Effector memory CD4-positive, alpha-beta T cell (primary cell): Measurements from ENCODE around the gene DUSP14.

Source experiments
- DNase-seq, 3 donors: peaks; one replicate each; pipeline ENCODE4 v3.0.0-alpha.2; 2020
- H3K27ac ChIP-seq: 2 replicates; pipeline ENCODE4 v1.7.0; 2013; ENCODE audit warnings: mild to moderate bottlenecking, low read length, moderate library complexity; ENCODE audit not compliant: insufficient read depth, poor library complexity, severe bottlenecking
- H3K27me3 ChIP-seq: replicated peaks from 2 replicates; pipeline ENCODE4 v1.7.0; 2013; ENCODE audit warnings: mild to moderate bottlenecking, low read length; ENCODE audit not compliant: insufficient read depth, control insufficient read depth, poor library complexity, severe bottlenecking
- H3K36me3 ChIP-seq: 2 replicates; pipeline ENCODE4 v1.7.0; 2013; ENCODE audit warnings: mild to moderate bottlenecking, low read length, moderate library complexity; ENCODE audit not compliant: control insufficient read depth, insufficient read depth
- H3K4me1 ChIP-seq: 2 replicates; pipeline ENCODE4 v1.7.0; 2013; ENCODE audit warnings: low read length, mild to moderate bottlenecking; ENCODE audit not compliant: control insufficient read depth, insufficient read depth, poor library complexity, severe bottlenecking
- H3K4me3 ChIP-seq: 2 replicates; pipeline ENCODE4 v1.7.0; 2013; ENCODE audit warnings: low read length, low read depth, mild to moderate bottlenecking; ENCODE audit not compliant: insufficient read depth, poor library complexity, severe bottlenecking
- H3K9me3 ChIP-seq: 2 replicates; pipeline ENCODE4 v1.7.0; 2013; ENCODE audit warnings: mild to moderate bottlenecking, low read length, moderate library complexity; ENCODE audit not compliant: control insufficient read depth

The DUSP14 gene

GRCh38 chr17:37513711-37514110 is 24.0 kb downstream of the DUSP14 start:
- no peak for DNase-seq

GRCh38 chr17:37516127-37516571 is 26.5 kb downstream of the DUSP14 start:
- Histone ChIP-seq H3K27ac (no peak overlapping the region), H3K4me3 (no peak overlapping the region), H3K36me3 (peaks cover 75% of the 10 kb centered on the region)

More at GRCh38 chr17:37513711-37514110, 24.0 kb downstream of the DUSP14 start:
- no peak overlapping the region for H3K4me3 ChIP-seq
- H3K36me3 ChIP-seq: peaks cover 52% of the 10 kb centered on the region
- H3K27ac ChIP-seq: no peak overlapping the region
- H3K4me1 ChIP-seq: peaks cover 2% of the 10 kb centered on the region
- no peaks in the 10 kb centered on the region for H3K9me3 ChIP-seq
- no peaks in the 10 kb centered on the region for H3K27me3 ChIP-seq

GRCh38 chr17:37517881-37518280 is 28.2 kb downstream of the DUSP14 start:
- DNase-seq: no peak
- H3K27me3 ChIP-seq: no peaks in the 10 kb centered on the region
- H3K4me3 ChIP-seq: no peak overlapping the region
- H3K27ac ChIP-seq: no peak overlapping the region
- H3K36me3 ChIP-seq: peaks cover 76% of the 10 kb centered on the region
- no peaks in the 10 kb centered on the region for H3K4me1 ChIP-seq
- H3K9me3 ChIP-seq: no peaks in the 10 kb centered on the region

More at GRCh38 chr17:37516127-37516571, 26.5 kb downstream of the DUSP14 start:
- DNase-seq: no peak
- Histone ChIP-seq H3K9me3 (no peaks in the 10 kb centered on the region), H3K4me1 (no peaks in the 10 kb centered on the region), H3K27me3 (no peaks in the 10 kb centered on the region)

GRCh38 chr17:37518826-37519225 is 29.1 kb downstream of the DUSP14 start:
- Histone ChIP-seq H3K9me3 (no peaks in the 10 kb centered on the region), H3K36me3 (peaks cover 76% of the 10 kb centered on the region), H3K27ac (no peak overlapping the region), H3K27me3 (no peaks in the 10 kb centered on the region), H3K4me1 (no peaks in the 10 kb centered on the region), H3K4me3 (no peak overlapping the region)
- DNase-seq: no peak

GRCh38 chr17:37519251-37519985 is 29.7 kb downstream of the DUSP14 start:
- DNase-seq: no peak
- H3K27me3 ChIP-seq: no peaks in the 10 kb centered on the region
- no peaks in the 10 kb centered on the region for H3K9me3 ChIP-seq
- peaks cover 77% of the 10 kb centered on the region for H3K36me3 ChIP-seq
- no peak overlapping the region for H3K27ac ChIP-seq
- H3K4me3 ChIP-seq: no peak overlapping the region
- no peaks in the 10 kb centered on the region for H3K4me1 ChIP-seq

GRCh38 chr17:37520174-37520573 is 30.5 kb downstream of the DUSP14 start:
- H3K27me3 ChIP-seq: no peaks in the 10 kb centered on the region
- no peaks in the 10 kb centered on the region for H3K9me3 ChIP-seq
- H3K4me1 ChIP-seq: no peaks in the 10 kb centered on the region
- peaks cover 75% of the 10 kb centered on the region for H3K36me3 ChIP-seq
- no peak overlapping the region for H3K27ac ChIP-seq
- H3K4me3 ChIP-seq: no peak overlapping the region
- DNase-seq: no peak

GRCh38 chr17:37521821-37522220 is 32.1 kb downstream of the DUSP14 start:
- no peak for DNase-seq
- Histone ChIP-seq H3K4me3 (no peak overlapping the region), H3K27ac (no peak overlapping the region), H3K9me3 (no peaks in the 10 kb centered on the region), H3K36me3 (peaks cover 73% of the 10 kb centered on the region), H3K27me3 (no peaks in the 10 kb centered on the region), H3K4me1 (no peaks in the 10 kb centered on the region)

- Histone ChIP-seq H3K27ac (no peak overlapping the region), H3K36me3 (peaks cover 71% of the 10 kb centered on the region), H3K9me3 (no peaks in the 10 kb centered on the region), H3K27me3 (no peaks in the 10 kb centered on the region), H3K4me1 (no peaks in the 10 kb centered on the region), H3K4me3 (no peak overlapping the region)
- no peak for DNase-seq
Observed at GRCh38 chr17:37523715-37524219, 34.1 kb downstream of the DUSP14 start.

- Histone ChIP-seq H3K4me3 (no peak overlapping the region), H3K27ac (no peak overlapping the region), H3K36me3 (peaks cover 76% of the 10 kb centered on the region), H3K27me3 (no peaks in the 10 kb centered on the region), H3K4me1 (no peaks in the 10 kb centered on the region), H3K9me3 (no peaks in the 10 kb centered on the region)
- DNase-seq: no peak
Observed at GRCh38 chr17:37527249-37527851, 37.7 kb downstream of the DUSP14 start.

GRCh38 chr17:37530420-37530819 is 40.7 kb downstream of the DUSP14 start:
- Histone ChIP-seq H3K4me1 (no peaks in the 10 kb centered on the region), H3K36me3 (peaks cover 71% of the 10 kb centered on the region), H3K27ac (no peak overlapping the region), H3K4me3 (no peak overlapping the region), H3K9me3 (no peaks in the 10 kb centered on the region), H3K27me3 (no peaks in the 10 kb centered on the region)
- no peak for DNase-seq
